Islet of Langerhans (tissue), 1 donor: ENCODE results near the gene CHRND.

Experiments used
- FAIRE-seq: peaks from one replicate; lab custom pipeline; 2011; peaks lifted over from hg19 to GRCh38; lab: Jason Lieb, UNC

Gene CHRND

GRCh38 chr2:232576995-232577394 lies 51.0 kb downstream of the CHRND start:
- no peak for FAIRE-seq

GRCh38 chr2:232577841-232578240 lies 51.9 kb downstream of the CHRND start:
- no peak for FAIRE-seq

- no peak for FAIRE-seq
Measured at GRCh38 chr2:232578626-232579025, 52.7 kb downstream of the CHRND start.

GRCh38 chr2:232580648-232580981 lies 54.7 kb downstream of the CHRND start:
- FAIRE-seq: no peak

GRCh38 chr2:232581725-232582124 lies 55.8 kb downstream of the CHRND start:
- no peak for FAIRE-seq

GRCh38 chr2:232584238-232584637 lies 58.3 kb downstream of the CHRND start:
- FAIRE-seq: no peak
